IMR-90 (cell line): ENCODE data around the gene LRFN5. TPM values are rescaled to one million over a fixed set of nuclear protein-coding genes. Genes with fewer than 3 reads are reported as not detected.

Experiments used
- ATAC-seq: fragments of 200-7000 bp; cut with Tn5 transposase; 2 replicates; pipeline ENCODE4 v1.9.1; 2020; ENCODE audit warnings: low read depth, mild to moderate bottlenecking, moderate library complexity
- BruUV-seq: library from RNA; stranded (reverse); fragments of 400-500 nt; replicated peaks from 2 replicates; lab custom pipeline; 2021; lab: Mats Ljungman, UMichigan
- CTCF ChIA-PET: fragments of 300-600 bp; formaldehyde crosslinking; extraction: SDS; loops from one replicate; lab custom pipeline; 2021; ENCODE audit warnings: antibody characterized with exemption; lab: Yijun Ruan, JAX
- POLR2A ChIA-PET: fragments of 300-600 bp; sonication (Branson Sonifier 250); formaldehyde crosslinking; loops from one replicate; lab custom pipeline; 2022; ENCODE audit warnings: antibody characterized with exemption; ENCODE audit not compliant: unreplicated experiment; lab: Charles Lee
- DNase-seq: peaks from one replicate; pipeline ENCODE4 v3.0.0; 2013
- H2AFZ ChIP-seq: replicated peaks from 2 replicates; pipeline ENCODE3; 2013; ENCODE audit warnings: low read length, mild to moderate bottlenecking; ENCODE audit not compliant: poor library complexity
- H2AK5ac ChIP-seq: 2 replicates; pipeline ENCODE4 v1.6.1; 2013; ENCODE audit warnings: low read depth, low read length, inconsistent platforms
- H2AK9ac ChIP-seq: replicated peaks from 2 replicates; pipeline ENCODE3; 2013; ENCODE audit warnings: mild to moderate bottlenecking, low read depth, low read length, moderate library complexity; ENCODE audit not compliant: poor library complexity
- H2BK120ac ChIP-seq: 2 replicates; pipeline ENCODE4 v1.6.1; 2013; ENCODE audit warnings: low read depth, low read length, inconsistent platforms
- H2BK15ac ChIP-seq: 3 replicates; pipeline ENCODE4 v1.6.1; 2013; ENCODE audit warnings: low read depth, low read length, inconsistent platforms
- H2BK20ac ChIP-seq: 2 replicates; pipeline ENCODE4 v1.6.1; 2013; ENCODE audit warnings: low read depth, mild to moderate bottlenecking, inconsistent platforms, low read length, moderate library complexity
- H2BK5ac ChIP-seq: 2 replicates; pipeline ENCODE4 v1.6.1; 2013; ENCODE audit warnings: mild to moderate bottlenecking, low read depth, low read length, inconsistent platforms; ENCODE audit not compliant: poor library complexity, severe bottlenecking
- H3K14ac ChIP-seq: replicated peaks from 2 replicates; pipeline ENCODE4 v1.6.1; 2013; ENCODE audit warnings: low read depth, low read length, inconsistent platforms
- H3K18ac ChIP-seq: 2 replicates; pipeline ENCODE4 v1.6.1; 2013; ENCODE audit warnings: low read depth, low read length, control low read depth
- H3K23ac ChIP-seq: 2 replicates; pipeline ENCODE4 v1.6.1; 2013; ENCODE audit warnings: low read depth, low read length, inconsistent platforms
- H3K27ac ChIP-seq: 2 replicates; pipeline ENCODE4 v1.5.1; 2013; ENCODE audit warnings: mild to moderate bottlenecking, control low read depth, low read length; ENCODE audit not compliant: insufficient read depth
- H3K27me3 ChIP-seq: 2 replicates; pipeline ENCODE4 v1.6.1; 2013; ENCODE audit warnings: low read length; ENCODE audit not compliant: control insufficient read depth, insufficient read depth
- H3K36me3 ChIP-seq: 2 replicates; pipeline ENCODE4 v1.6.1; 2013; ENCODE audit warnings: low read length, mixed read lengths; ENCODE audit not compliant: control insufficient read depth, insufficient read depth
- H3K4ac ChIP-seq: 2 replicates; pipeline ENCODE4 v1.6.1; 2013; ENCODE audit warnings: low read depth, low read length, inconsistent platforms
- H3K4me1 ChIP-seq: 2 replicates; pipeline ENCODE4 v1.6.1; 2013; ENCODE audit warnings: low read length, mixed read lengths; ENCODE audit not compliant: control insufficient read depth, insufficient read depth
- H3K4me2 ChIP-seq: 2 replicates; pipeline ENCODE4 v1.6.1; 2013; ENCODE audit warnings: low read depth, mild to moderate bottlenecking, control low read depth, low read length, moderate library complexity
- H3K4me3 ChIP-seq: 2 replicates; pipeline ENCODE4 v1.5.1; 2013; ENCODE audit warnings: low read depth, mild to moderate bottlenecking, control low read depth, low read length, moderate library complexity; ENCODE audit not compliant: insufficient read depth
- H3K56ac ChIP-seq: 2 replicates; pipeline ENCODE4 v1.6.1; 2013; ENCODE audit warnings: low read length, inconsistent platforms; ENCODE audit not compliant: insufficient read depth; ENCODE audit errors: extremely low read depth
- H3K79me1 ChIP-seq, 2 experiments: 2 replicates each; pipeline ENCODE4 v1.6.1; 2013; ENCODE audit warnings: low read length in 2 of 2, inconsistent platforms in 1 of 2, low read depth in 1 of 2
- H3K9ac ChIP-seq: 2 replicates; pipeline ENCODE4 v1.6.1; 2013; ENCODE audit warnings: low read depth, low read length, control low read depth
- H3K9me1 ChIP-seq: 2 replicates; pipeline ENCODE4 v1.6.1; 2013; ENCODE audit warnings: low read length, inconsistent platforms; ENCODE audit not compliant: insufficient read depth
- H3K9me3 ChIP-seq: 2 replicates; pipeline ENCODE4 v1.6.1; 2013; ENCODE audit warnings: low read length; ENCODE audit not compliant: control insufficient read depth, insufficient read depth
- H4K20me1 ChIP-seq: 2 replicates; pipeline ENCODE4 v1.6.1; 2013; ENCODE audit warnings: low read length, inconsistent platforms; ENCODE audit not compliant: insufficient read depth
- H4K5ac ChIP-seq: 2 replicates; pipeline ENCODE4 v1.6.1; 2013; ENCODE audit warnings: mild to moderate bottlenecking, low read depth, low read length, control low read depth
- H4K8ac ChIP-seq, 2 experiments: 2 replicates each; pipeline ENCODE4 v1.6.1; 2013; ENCODE audit warnings: low read depth in 2 of 2, low read length in 2 of 2, control low read depth in 1 of 2, inconsistent platforms in 1 of 2
- H4K91ac ChIP-seq: 2 replicates; pipeline ENCODE4 v1.6.1; 2013; ENCODE audit warnings: low read depth, low read length, inconsistent platforms; ENCODE audit not compliant: insufficient read depth
- BHLHE40 ChIP-seq: fragments of 150-350 bp; IDR thresholded peaks from 2 replicates; pipeline ENCODE4 v1.6.1; 2016; ENCODE audit warnings: mild to moderate bottlenecking, low read depth, low read length
- CEBPB ChIP-seq: IDR thresholded peaks from 2 replicates; pipeline ENCODE4 v1.6.1; 2012; ENCODE audit warnings: low read depth, low read length, improper control_type of control experiment
- CTCF ChIP-seq: conservative IDR thresholded peaks from 2 replicates; pipeline ENCODE4 v1.5.1; 2012; ENCODE audit warnings: mild to moderate bottlenecking, low read depth, low read length, improper control_type of control experiment
- NFE2L2 ChIP-seq: fragments of 150-350 bp; IDR thresholded peaks from 2 replicates; pipeline ENCODE4 v1.6.1; 2016; ENCODE audit warnings: low read depth, mild to moderate bottlenecking, low read length
- RFX5 ChIP-seq: IDR thresholded peaks from 2 replicates; pipeline ENCODE4 v1.8.0; 2012; ENCODE audit warnings: low read depth, mild to moderate bottlenecking, low read length, moderate library complexity
- USF2 ChIP-seq: fragments of 150-350 bp; IDR thresholded peaks from 2 replicates; pipeline ENCODE4 v1.6.1; 2017; ENCODE audit warnings: mild to moderate bottlenecking, antibody characterized with exemption, low read length, low read depth
- dilution Hi-C: fragments of 300-500 bp; cut with HindIII; formaldehyde crosslinking; loops from one replicate; pipeline ENCODE4 v1.14.3; 2018; ENCODE audit warnings: low sequenced_read_pairs; ENCODE audit not compliant: unreplicated experiment
- in situ Hi-C: fragments of 300-500 bp; cut with MboI; formaldehyde crosslinking; loops from 3 replicates; pipeline ENCODE4 v1.14.3; 2019; ENCODE audit warnings: low sequenced_read_pairs, inconsistent platforms, mixed read lengths
- intact Hi-C: fragments of 100-400 bp; cut with micrococcal nuclease; formaldehyde crosslinking; loops from 2 replicates; pipeline ENCODE4 v1.10.0; 2022
- polyA plus RNA-seq, 3 experiments: library from polyadenylated mRNA; depleted of rRNA; stranded (reverse); fragments of >200 nt; gene quantifications; 2 replicates each; pipeline ENCODE4 v1.2.3, GENCODE V29; 2012; ENCODE audit warnings: low replicate concordance in 1 of 3
- total RNA-seq: library from RNA; depleted of rRNA; stranded (reverse); fragments of >200 nt; gene quantifications from 2 replicates; pipeline ENCODE4 v1.2.3, GENCODE V29; 2012

LRFN5 gene
- total and polyA plus RNA-seq, 2 of the 4 experiments (the other 2 are of a cell fraction): 1.8 to 3.6 TPM

- Histone ChIP-seq H3K9ac (no peak overlapping the region), H3K4ac (no peak overlapping the region), H3K4me3 (no peak overlapping the region), H2AK5ac (no peak overlapping the region), H3K79me1 (no peaks in the 10 kb centered on the region), H4K20me1 (no peaks in the 10 kb centered on the region), H3K4me2 (no peak overlapping the region), H3K18ac (no peak overlapping the region), H2BK20ac (no peak overlapping the region), H3K23ac (no peak overlapping the region), H2AFZ (no peak overlapping the region), H2BK120ac (no peak overlapping the region), H3K27me3 (no peaks in the 10 kb centered on the region), H3K14ac (no peak overlapping the region), H2AK9ac (no peak overlapping the region), H3K4me1 (no peaks in the 10 kb centered on the region), H2BK5ac (no peak overlapping the region), H2BK15ac (no peak overlapping the region), H3K27ac (no peak overlapping the region), H3K9me3 (no peaks in the 10 kb centered on the region), H3K56ac (no peak overlapping the region), H3K36me3 (no peaks in the 10 kb centered on the region), H4K91ac (no peak overlapping the region), H3K9me1 (no peaks in the 10 kb centered on the region), H4K5ac (no peak overlapping the region), H4K8ac (no peak overlapping the region)
- ChIA-PET CTCF (no interaction called here), POLR2A (no interaction called here)
- in situ Hi-C loops (no loop called here), dilution Hi-C loops (no loop called here), intact Hi-C loops (no loop called here)
- no TSS peak for BruUV-seq
- TF ChIP-seq CEBPB (no peak), NFE2L2 (no peak), RFX5 (no peak), BHLHE40 (no peak), CTCF (no peak), USF2 (no peak)
- ATAC-seq: no peak
- no peak for DNase-seq
These were observed 259.2 kb downstream of the LRFN5 start for GRCh38 chr14:41865894-41866293.
